K562 (cell line): Measurements from ENCODE around the gene OVCA2. TPM values are rescaled to one million over a fixed set of nuclear protein-coding genes. Genes with fewer than 3 reads are reported as not detected.

Source experiments
- ATAC-seq: fragments of 200-7000 bp; cut with Tn5 transposase; 3 replicates; pipeline ENCODE4 v1.9.1; 2020; ENCODE audit warnings: moderate library complexity
- BruUV-seq: library from RNA; stranded (reverse); fragments of 400-500 nt; replicated peaks from 2 replicates; lab custom pipeline; 2021; lab: Mats Ljungman, UMichigan
- CTCF ChIA-PET: fragments of 300-600 bp; formaldehyde crosslinking; extraction: SDS; loops from one replicate; lab custom pipeline; 2021; ENCODE audit warnings: low intra/inter-chr PET ratio; lab: Yijun Ruan, JAX
- POLR2A ChIA-PET: fragments of 300-600, 350-650 bp; sonication (Branson Sonifier 250); formaldehyde crosslinking; extraction: SDS; loops from one replicate; lab custom pipeline; 2021; ENCODE audit warnings: antibody characterized with exemption, inconsistent platforms; lab: Yijun Ruan, JAX
- DNase-seq, 4 experiments: peaks; one replicate each; pipeline versions ENCODE4 v3.0.0 to v3.0.0-alpha.2; 2011 to 2018; ENCODE audit warnings: low spot score in 3 of 4, mixed read lengths in 3 of 4; ENCODE audit errors: extremely low read depth in 1 of 4
- FAIRE-seq: peaks from 2 replicates; lab custom pipeline; 2011; peaks lifted over from hg19 to GRCh38; lab: Jason Lieb, UNC
- H2AFZ ChIP-seq: 2 replicates; pipeline ENCODE4 v1.6.0; 2011; ENCODE audit warnings: low read depth, low read length, control low read depth, inconsistent platforms
- H3K27ac ChIP-seq: fragments of 200-600 bp; 3 replicates; pipeline ENCODE4 v1.8.0; 2011; ENCODE audit warnings: low read depth, mild to moderate bottlenecking, control low read depth, inconsistent platforms, low read length, moderate library complexity, mixed read lengths; ENCODE audit errors: extremely low read depth
- H3K27me3 ChIP-seq, 2 experiments: fragments of 300-600 bp in 1 of 2; 2 replicates in 1 of 2; 3 replicates in 1 of 2; pipeline versions ENCODE4 v1.6.0 to v1.8.0; 2011; ENCODE audit warnings: inconsistent platforms in 2 of 2, low read length in 2 of 2, mild to moderate bottlenecking in 1 of 2, mixed read lengths in 1 of 2, moderate library complexity in 1 of 2; ENCODE audit not compliant: control insufficient read depth in 2 of 2, insufficient read depth in 2 of 2
- H3K36me3 ChIP-seq: fragments of 300-600 bp; 3 replicates; pipeline ENCODE4 v1.8.0; 2011; ENCODE audit warnings: mild to moderate bottlenecking, low read length, inconsistent platforms; ENCODE audit not compliant: control insufficient read depth, insufficient read depth
- H3K4me1 ChIP-seq, 2 experiments: fragments of 200-600 bp in 1 of 2; replicated peaks in 1 of 2; 2 replicates in 1 of 2; 3 replicates in 1 of 2; pipeline versions ENCODE4 v1.5.1 to v1.8.0; 2011; ENCODE audit warnings: inconsistent platforms in 2 of 2, low read length in 2 of 2, mild to moderate bottlenecking in 1 of 2, mixed read lengths in 1 of 2, moderate library complexity in 1 of 2; ENCODE audit not compliant: control insufficient read depth in 2 of 2, insufficient read depth in 2 of 2
- H3K4me2 ChIP-seq: 2 replicates; pipeline ENCODE4 v1.6.1; 2011; ENCODE audit warnings: low read length, control low read depth, inconsistent platforms, mixed read lengths; ENCODE audit not compliant: insufficient read depth
- H3K4me3 ChIP-seq: fragments of 200-600 bp; sonication (generic), shearing (Covaris generic); 2 replicates; pipeline ENCODE4 v1.5.1; 2016; ENCODE audit warnings: control low read depth, inconsistent platforms
- H3K79me2 ChIP-seq: fragments of 200-600 bp; 3 replicates; pipeline ENCODE4 v1.8.0; 2011; ENCODE audit warnings: low read length, inconsistent platforms; ENCODE audit not compliant: control insufficient read depth, insufficient read depth
- H3K9ac ChIP-seq, 2 experiments: 2 replicates each; pipeline versions ENCODE4 v1.6.0 to v1.6.1; 2011; ENCODE audit warnings: low read depth in 2 of 2, low read length in 2 of 2, control low read depth in 1 of 2, inconsistent platforms in 1 of 2, mild to moderate bottlenecking in 1 of 2, mixed read lengths in 1 of 2; ENCODE audit not compliant: insufficient read depth in 1 of 2
- H3K9me1 ChIP-seq: one replicate; pipeline ENCODE4 v1.6.0; 2011; ENCODE audit warnings: inconsistent platforms, mild to moderate bottlenecking, low read length, moderate library complexity; ENCODE audit not compliant: control insufficient read depth, insufficient read depth
- H3K9me3 ChIP-seq: replicated peaks from 2 replicates; pipeline ENCODE4 v1.5.1; 2011; ENCODE audit warnings: low read depth, low read length, inconsistent platforms; ENCODE audit not compliant: control insufficient read depth, insufficient read depth
- H4K20me1 ChIP-seq: replicated peaks from 2 replicates; pipeline ENCODE4 v1.6.1; 2011; ENCODE audit warnings: low read length, inconsistent platforms, mixed read lengths; ENCODE audit not compliant: control insufficient read depth, insufficient read depth
- CHD1 ChIP-seq: fragments of 200-600 bp; sonication (generic); IDR thresholded peaks from one replicate; pipeline ENCODE4 v1.6.1; 2012; ENCODE audit warnings: mild to moderate bottlenecking, moderate library complexity, low read length, inconsistent platforms
- ELK1 ChIP-seq: sonication (generic); formaldehyde crosslinking; IDR thresholded peaks from 2 replicates; pipeline ENCODE4 v1.8.1; 2022; ENCODE audit warnings: missing genetic modification reagents
- FOXA1 ChIP-seq: fragments of 450-650 bp; IDR thresholded peaks from 2 replicates; pipeline ENCODE4 v1.6.1; 2016; ENCODE audit warnings: mild to moderate bottlenecking, borderline replicate concordance
- FOXJ3 ChIP-seq: sonication (generic); formaldehyde crosslinking; IDR thresholded peaks from 2 replicates; pipeline ENCODE4 v1.4.0; 2020; ENCODE audit warnings: mild to moderate bottlenecking, missing genetic modification reagents
- FOXP1 ChIP-seq: sonication (generic); formaldehyde crosslinking; IDR thresholded peaks from 2 replicates; pipeline ENCODE4 v1.8.0; 2022; ENCODE audit warnings: mild to moderate bottlenecking, missing genetic modification reagents
- RBFOX2 ChIP-seq: fragments of 200-400 bp; formaldehyde crosslinking; IDR thresholded peaks from 2 replicates; pipeline ENCODE4 v1.6.1; 2017; ENCODE audit warnings: low read depth, mild to moderate bottlenecking, low read length, moderate library complexity
- RFX1 ChIP-seq: fragments of 450-650 bp; IDR thresholded peaks from 2 replicates; pipeline ENCODE4 v1.6.1; 2016; ENCODE audit warnings: mild to moderate bottlenecking, moderate library complexity
- TEAD2 ChIP-seq: fragments of 450-650 bp; IDR thresholded peaks from 2 replicates; pipeline ENCODE4 v1.6.1; 2016; ENCODE audit warnings: missing genetic modification characterization, control low read depth, missing compliant biosample characterization
- ZNF586 ChIP-seq: fragments of 450-650 bp; formaldehyde crosslinking; conservative IDR thresholded peaks from 2 replicates; pipeline ENCODE4 v1.4.0; 2020; ENCODE audit warnings: mild to moderate bottlenecking, moderate library complexity
- WGBS: fragments of 100-300 bp; shearing (Covaris generic); methylation state at CpG from one replicate; pipeline ENCODE4 v1.1.6; 2016; ENCODE audit warnings: low coverage, mixed read lengths; ENCODE audit not compliant: insufficient coverage; ENCODE audit errors: missing lambda C conversion rate; 5-methylcytosine and 5-hydroxymethylcytosine counted together
- in situ Hi-C: fragments of 300-500 bp; cut with MboI; formaldehyde crosslinking; loops from 4 replicates; pipeline ENCODE4 v1.15.0; 2018; ENCODE audit warnings: inconsistent platforms, mixed read lengths
- intact Hi-C: fragments of 100-400 bp; cut with micrococcal nuclease; formaldehyde crosslinking; loops from 2 replicates; pipeline ENCODE4 v1.14.2; 2022
- polyA plus RNA-seq, 8 experiments: library from polyadenylated mRNA; depleted of rRNA in 4 of 8; stranded (reverse) in 5 of 8; unstranded in 3 of 8; fragments of >200 nt; fragmentation: Nextera tagmentation in 2 of 8; fragmentation: Illumina TruSeq in 1 of 8; extraction: Ambion mirVana in 2 of 8; extraction: Trizol in 1 of 8; gene quantifications; 2 replicates each; pipeline versions ENCODE4 v1.2.1 to v1.2.3, GENCODE V29; 2011 to 2014; ENCODE audit warnings: inconsistent platforms in 1 of 8, missing spikeins in 1 of 8
- total RNA-seq, 7 experiments: library from RNA; depleted of rRNA in 6 of 7; stranded (reverse); fragments of >200 nt in 6 of 7; fragmentation: Illumina TruSeq in 2 of 7; extraction: Trizol in 2 of 7; gene quantifications; 2 replicates each; pipeline versions ENCODE4 v1.2.1 to v1.2.3, GENCODE V29; 2011 to 2021; ENCODE audit warnings: low replicate concordance in 1 of 7

OVCA2 gene
- total and polyA plus RNA-seq, 9 of the 15 experiments (the other 6 are each of a cell fraction or from before 2014, with no cell fraction given) = 3.0 to 23.7 (median 14.1) TPM

- FAIRE-seq (no peak), ATAC-seq (no peak), DNase-seq (no peak)
- H2AFZ ChIP-seq = no peak overlapping the region
- H3K4me2 ChIP-seq = no peak overlapping the region
- ChIA-PET POLR2A (interaction anchor here (0.5 to 0.6 kb wide), 3 partner anchors 36 to 144 kb away, joined by 3 to 4 read pairs (median 4); no protein-coding TSS in a partner anchor), CTCF (no interaction called here)
- H3K27me3 ChIP-seq = no peaks in the 10 kb centered on the region
- peaks cover 8% of the 10 kb centered on the region; the same call in 2 of the 3 replicates for H3K79me2 ChIP-seq
- H3K9me1 ChIP-seq = no peaks in the 10 kb centered on the region
- WGBS = 86% methylated on average over 11 of the region's 29 CpGs
- in situ Hi-C loops = loop anchor here (10.0 kb wide), 1 partner anchor 321 kb away; the partner anchor contains the start of gene TLCD2
- H4K20me1 ChIP-seq = no peaks in the 10 kb centered on the region
- intact Hi-C loops = no loop called here
- no peak overlapping the region for H3K27ac ChIP-seq
- no TSS peak for BruUV-seq
- H3K36me3 ChIP-seq = peaks cover 30% of the 10 kb centered on the region; the same call in 2 of the 3 replicates
- no peak overlapping the region for H3K4me3 ChIP-seq
- no peak overlapping the region for H3K9ac ChIP-seq
- TF ChIP-seq ELK1 (CRISPR knock-in tag) = no peak
- TF ChIP-seq RBFOX2 = peak; percentile 15; the same call in 1 of the 2 replicates
- no peak for TF ChIP-seq FOXA1
- no peak for TF ChIP-seq ZNF586 (CRISPR knock-in tag)
- TF ChIP-seq FOXP1 (CRISPR knock-in tag) = no peak
- peak; percentile 52; the same call in 1 of the 2 replicates for TF ChIP-seq RFX1
- no peak for TF ChIP-seq TEAD2 (tag)
- TF ChIP-seq FOXJ3 (CRISPR knock-in tag) = no peak
- no peak for TF ChIP-seq CHD1
- no peaks in the 10 kb centered on the region for H3K9me3 ChIP-seq
- H3K4me1 ChIP-seq = peaks cover 2 to 5% of the 10 kb centered on the region in 2 experiments; a peak in 3 of 5 replicates
Observed at GRCh38 chr17:2035541-2036488, 6.0 kb upstream of the OVCA2 start.
